SK-N-SH (cell line): ENCODE results near the gene ANKRD65. TPM values are rescaled to one million over a fixed set of nuclear protein-coding genes. Genes with fewer than 3 reads are reported as not detected.
"Not testable (repeated sequence)": the region's sequence is repeated elsewhere in the genome, so short reads cannot be mapped to it uniquely, and the experiment has no call there.

Experiments
- CTCF ChIA-PET: fragments of 300-600, 350-600 bp; formaldehyde crosslinking; extraction: SDS; loops from one replicate; lab custom pipeline; 2021; lab: Yijun Ruan, JAX
- POLR2A ChIA-PET: fragments of 350-600 bp; sonication (Branson Sonifier 250); formaldehyde crosslinking; extraction: SDS; loops from one replicate; lab custom pipeline; 2020; ENCODE audit warnings: antibody characterized with exemption, inconsistent platforms; lab: Yijun Ruan, JAX
- DNase-seq: peaks from one replicate; pipeline ENCODE4 v3.0.0; 2012
- H2AFZ ChIP-seq: fragments of 200-600 bp; sonication (generic); 2 replicates; pipeline ENCODE4 v1.8.1; 2016; ENCODE audit warnings: antibody characterized with exemption, mild to moderate bottlenecking, low read depth
- H3F3A ChIP-seq: fragments of 200-600 bp; sonication (generic); replicated peaks from 2 replicates; pipeline ENCODE3; 2016; ENCODE audit warnings: antibody characterized with exemption, mild to moderate bottlenecking; ENCODE audit not compliant: insufficient read depth
- H3K27ac ChIP-seq, 2 experiments: fragments of 200-500 bp in 1 of 2; fragments of 200-600 bp in 1 of 2; sonication (Bioruptor generic) in 1 of 2; sonication (generic), shearing (Covaris generic) in 1 of 2; 2 replicates each; pipeline versions ENCODE4 v1.5.1 to v1.6.1; 2014 to 2016; ENCODE audit warnings: low read depth in 2 of 2, inconsistent platforms in 1 of 2, low read length in 1 of 2, mild to moderate bottlenecking in 1 of 2, mixed read lengths in 1 of 2
- H3K27me3 ChIP-seq: fragments of 200-600 bp; sonication (generic), shearing (Covaris generic); 2 replicates; pipeline ENCODE4 v1.6.1; 2016; ENCODE audit warnings: mixed run types; ENCODE audit not compliant: insufficient read depth
- H3K36me3 ChIP-seq, 2 experiments: fragments of 200-500 bp in 1 of 2; fragments of 200-600 bp in 1 of 2; sonication (Bioruptor generic) in 1 of 2; sonication (generic) in 1 of 2; replicated peaks in 1 of 2; 2 replicates each; pipeline versions ENCODE3 to v1.5.1; 2014 to 2016; ENCODE audit warnings: low read length in 1 of 2, mild to moderate bottlenecking in 1 of 2; ENCODE audit not compliant: insufficient read depth in 2 of 2, control insufficient read depth in 1 of 2
- H3K4me1 ChIP-seq, 2 experiments: fragments of 200-500 bp in 1 of 2; fragments of 200-600 bp in 1 of 2; sonication (Bioruptor generic) in 1 of 2; sonication (generic), shearing (Covaris generic) in 1 of 2; 2 replicates each; pipeline versions ENCODE4 v1.5.1 to v1.6.1; 2014 to 2016; ENCODE audit warnings: low read depth in 1 of 2, low read length in 1 of 2, mixed run types in 1 of 2; ENCODE audit not compliant: insufficient read depth in 2 of 2, control insufficient read depth in 1 of 2
- H3K4me2 ChIP-seq: fragments of 200-600 bp; sonication (generic), shearing (Covaris generic); 2 replicates; pipeline ENCODE4 v1.6.1; 2017; ENCODE audit warnings: mixed run types
- H3K4me3 ChIP-seq, 2 experiments: fragments of 200-500 bp in 1 of 2; fragments of 200-600 bp in 1 of 2; sonication (Bioruptor generic) in 1 of 2; sonication (generic), shearing (Covaris generic) in 1 of 2; 2 replicates each; pipeline versions ENCODE4 v1.5.1 to v1.8.1; 2014 to 2016; ENCODE audit warnings: low read depth in 2 of 2, inconsistent platforms in 1 of 2, low read length in 1 of 2, mild to moderate bottlenecking in 1 of 2, mixed read lengths in 1 of 2, moderate library complexity in 1 of 2
- H3K79me2 ChIP-seq: fragments of 200-600 bp; sonication (generic); 2 replicates; pipeline ENCODE4 v1.8.1; 2017; ENCODE audit warnings: mild to moderate bottlenecking; ENCODE audit not compliant: insufficient read depth
- H3K9ac ChIP-seq: fragments of 200-600 bp; sonication (generic); 2 replicates; pipeline ENCODE4 v1.6.1; 2017; ENCODE audit warnings: mixed run types
- H3K9me2 ChIP-seq: fragments of 200-600 bp; sonication (generic); 2 replicates; pipeline ENCODE4 v1.6.1; 2017; ENCODE audit warnings: mixed run types
- H3K9me3 ChIP-seq: fragments of 200-600 bp; sonication (generic); 2 replicates; pipeline ENCODE4 v1.6.1; 2017; ENCODE audit warnings: mixed run types, mild to moderate bottlenecking, moderate library complexity
- H4K20me1 ChIP-seq: fragments of 200-600 bp; sonication (generic); 2 replicates; pipeline ENCODE4 v1.6.1; 2017; ENCODE audit warnings: mild to moderate bottlenecking, mixed run types; ENCODE audit not compliant: insufficient read depth
- ELF1 ChIP-seq: IDR thresholded peaks from 2 replicates; pipeline ENCODE4 v1.4.0; 2012
- FOXM1 ChIP-seq: IDR thresholded peaks from 2 replicates; pipeline ENCODE4 v1.4.0; 2012; ENCODE audit warnings: low read depth, mild to moderate bottlenecking
- JUND ChIP-seq: IDR thresholded peaks from 2 replicates; pipeline ENCODE4 v1.4.0; 2012
- MXI1 ChIP-seq: IDR thresholded peaks from 2 replicates; pipeline ENCODE4 v1.6.1; 2012; ENCODE audit warnings: mild to moderate bottlenecking, low read depth, low read length, improper control_type of control experiment
- NFIC ChIP-seq: IDR thresholded peaks from 2 replicates; pipeline ENCODE4 v1.4.0; 2012; ENCODE audit warnings: borderline replicate concordance
- NRF1 ChIP-seq: IDR thresholded peaks from 2 replicates; pipeline ENCODE4 v1.6.1; 2012; ENCODE audit warnings: low read depth, mild to moderate bottlenecking, low read length
- POLR2AphosphoS5 ChIP-seq: IDR thresholded peaks from 2 replicates; pipeline ENCODE4 v1.6.1; 2012; ENCODE audit warnings: low read depth, low read length
- RAD21 ChIP-seq: IDR thresholded peaks from 2 replicates; pipeline ENCODE4 v1.6.1; 2012; ENCODE audit warnings: mild to moderate bottlenecking, low read length
- SMC3 ChIP-seq: IDR thresholded peaks from 2 replicates; pipeline ENCODE4 v1.6.1; 2012; ENCODE audit warnings: low read depth, low read length, improper control_type of control experiment
- TAF1 ChIP-seq: IDR thresholded peaks from 2 replicates; pipeline ENCODE4 v1.6.1; 2012; ENCODE audit warnings: low read depth, mild to moderate bottlenecking, low read length, moderate library complexity, borderline replicate concordance
- TCF12 ChIP-seq: IDR thresholded peaks from 2 replicates; pipeline ENCODE4 v1.4.0; 2012
- TEAD4 ChIP-seq: IDR thresholded peaks from 2 replicates; pipeline ENCODE4 v1.4.0; 2012; ENCODE audit warnings: mild to moderate bottlenecking, borderline replicate concordance; ENCODE audit not compliant: insufficient read depth
- USF1 ChIP-seq: IDR thresholded peaks from 2 replicates; pipeline ENCODE4 v1.4.0; 2012; ENCODE audit warnings: low read depth, borderline replicate concordance
- YY1 ChIP-seq: IDR thresholded peaks from 2 replicates; pipeline ENCODE4 v1.4.0; 2012; ENCODE audit warnings: low read depth, mild to moderate bottlenecking
- ZBTB33 ChIP-seq: IDR thresholded peaks from 2 replicates; pipeline ENCODE4 v1.4.0; 2012; ENCODE audit warnings: low read depth, borderline replicate concordance
- WGBS: methylation state at CpG from one replicate; pipeline ENCODE4 v1.1.6; 2017; ENCODE audit warnings: low lambda C conversion rate; 5-methylcytosine and 5-hydroxymethylcytosine counted together
- polyA plus RNA-seq, 3 experiments: library from polyadenylated mRNA; depleted of rRNA; stranded (reverse); fragments of >200 nt; gene quantifications; 2 replicates each; pipeline ENCODE4 v1.2.3, GENCODE V29; 2012

Gene ANKRD65
- polyA plus RNA-seq (2012; rRNA removed) = 0.06 and 0.07 TPM in 2 replicates
- polyA plus RNA-seq (2012; cell fraction: cytosol; rRNA removed) = 0.04 and 0.05 TPM in 2 replicates
- 0.43 and 0.46 TPM in 2 replicates for polyA plus RNA-seq (2012; cell fraction: nucleus; rRNA removed)

GRCh38 chr1:1421147-1421906 is at the start of gene ANKRD65:
ANKRD65 (minus strand) TSS chr1:1421276; CDS start chr1:1421005, 271 bp downstream.
- TF ChIP-seq NFIC (no peak), YY1 (no peak), USF1 (no peak), RAD21 (no peak), TCF12 (no peak), ZBTB33 (no peak), ELF1 (no peak), FOXM1 (no peak), MXI1 (no peak), JUND (no peak), TAF1 (no peak), SMC3 (no peak), NRF1 (no peak), POLR2AphosphoS5 (no peak), TEAD4 (no peak)
- POLR2A ChIA-PET = interaction anchor here (0.7 to 1.3 kb wide), 2 partner anchors 15 to 21 kb away, joined by 3 read pairs; no protein-coding TSS in a partner anchor
- Histone ChIP-seq H3K4me1 (no peaks in the 10 kb centered on the region; a peak in 2 of 4 replicates), H3K4me2 (no peak within 1 kb of the TSS), H3K9ac (no peak within 1 kb of the TSS), H3K9me2 (no peaks in the 10 kb centered on the region), H3K36me3 (no peaks in the 10 kb centered on the region), H4K20me1 (no peaks in the 10 kb centered on the region), H3K27me3 (no peaks in the 10 kb centered on the region), H3K79me2 (no peaks in the 10 kb centered on the region), H2AFZ (no peak within 1 kb of the TSS), H3K9me3 (no peaks in the 10 kb centered on the region), H3F3A (no peaks in the 10 kb centered on the region), H3K27ac (no peak within 1 kb of the TSS), H3K4me3 (no peak within 1 kb of the TSS)
- peak; percentile 38 for DNase-seq
- 92% methylated on average over 4 of the region's 18 CpGs for WGBS
- CTCF ChIA-PET = interaction anchor here (1.1 to 2.8 kb wide), 2 partner anchors 14 to 50 kb away, joined by 3 to 14 read pairs; partner anchors contain the start of gene MRPL20

- H3K4me1 ChIP-seq, H4K20me1 ChIP-seq, H3K9ac ChIP-seq, H3F3A ChIP-seq, CTCF ChIA-PET, POLR2A ChIA-PET, H2AFZ ChIP-seq, H3K4me2 ChIP-seq, H3K27me3 ChIP-seq, H3K27ac ChIP-seq, H3K36me3 ChIP-seq, H3K4me3 ChIP-seq, H3K9me2 ChIP-seq, H3K9me3 ChIP-seq, DNase-seq: not testable (repeated sequence)
- peaks cover 21% of the 10 kb centered on the region for H3K79me2 ChIP-seq
- WGBS = 71% methylated on average over 3 of the region's 44 CpGs
These were observed 47.3 kb upstream of the ANKRD65 start for GRCh38 chr1:1468196-1468985.
